GM12873 (cell line): ENCODE results near the gene AMPD3.

Experiments used
- TF ChIP-seq, protein P1 (sequence below): IDR thresholded peaks from 2 replicates; pipeline ENCODE4 v1.5.1; 2012; ENCODE audit warnings: low read depth, mild to moderate bottlenecking, moderate library complexity, low read length, control low read depth; ENCODE audit not compliant: insufficient read depth; ENCODE audit errors: missing control alignments

AMPD3 gene

DNA sequence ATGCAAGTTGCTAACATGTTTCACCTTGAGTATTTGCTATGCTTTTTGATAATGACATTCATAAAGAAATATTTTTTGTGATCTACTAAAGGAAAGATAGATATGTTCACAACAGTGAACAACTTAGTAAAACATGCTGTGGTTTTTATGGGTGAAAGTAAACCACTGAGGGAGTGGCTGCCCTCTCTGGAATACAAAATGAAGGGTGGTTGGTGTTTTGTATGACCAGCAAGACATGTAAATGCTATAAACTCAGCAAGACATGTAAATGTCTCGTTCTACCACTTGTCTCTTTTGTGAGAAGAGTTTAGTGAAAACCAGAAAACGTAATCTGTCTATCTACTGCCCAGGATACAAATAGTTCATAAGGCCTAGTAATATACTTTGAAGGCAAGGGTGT is 7.6 kb upstream of the AMPD3 start:
- TF ChIP-seq, protein P1, sequence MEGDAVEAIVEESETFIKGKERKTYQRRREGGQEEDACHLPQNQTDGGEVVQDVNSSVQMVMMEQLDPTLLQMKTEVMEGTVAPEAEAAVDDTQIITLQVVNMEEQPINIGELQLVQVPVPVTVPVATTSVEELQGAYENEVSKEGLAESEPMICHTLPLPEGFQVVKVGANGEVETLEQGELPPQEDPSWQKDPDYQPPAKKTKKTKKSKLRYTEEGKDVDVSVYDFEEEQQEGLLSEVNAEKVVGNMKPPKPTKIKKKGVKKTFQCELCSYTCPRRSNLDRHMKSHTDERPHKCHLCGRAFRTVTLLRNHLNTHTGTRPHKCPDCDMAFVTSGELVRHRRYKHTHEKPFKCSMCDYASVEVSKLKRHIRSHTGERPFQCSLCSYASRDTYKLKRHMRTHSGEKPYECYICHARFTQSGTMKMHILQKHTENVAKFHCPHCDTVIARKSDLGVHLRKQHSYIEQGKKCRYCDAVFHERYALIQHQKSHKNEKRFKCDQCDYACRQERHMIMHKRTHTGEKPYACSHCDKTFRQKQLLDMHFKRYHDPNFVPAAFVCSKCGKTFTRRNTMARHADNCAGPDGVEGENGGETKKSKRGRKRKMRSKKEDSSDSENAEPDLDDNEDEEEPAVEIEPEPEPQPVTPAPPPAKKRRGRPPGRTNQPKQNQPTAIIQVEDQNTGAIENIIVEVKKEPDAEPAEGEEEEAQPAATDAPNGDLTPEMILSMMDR, result no peak

DNA sequence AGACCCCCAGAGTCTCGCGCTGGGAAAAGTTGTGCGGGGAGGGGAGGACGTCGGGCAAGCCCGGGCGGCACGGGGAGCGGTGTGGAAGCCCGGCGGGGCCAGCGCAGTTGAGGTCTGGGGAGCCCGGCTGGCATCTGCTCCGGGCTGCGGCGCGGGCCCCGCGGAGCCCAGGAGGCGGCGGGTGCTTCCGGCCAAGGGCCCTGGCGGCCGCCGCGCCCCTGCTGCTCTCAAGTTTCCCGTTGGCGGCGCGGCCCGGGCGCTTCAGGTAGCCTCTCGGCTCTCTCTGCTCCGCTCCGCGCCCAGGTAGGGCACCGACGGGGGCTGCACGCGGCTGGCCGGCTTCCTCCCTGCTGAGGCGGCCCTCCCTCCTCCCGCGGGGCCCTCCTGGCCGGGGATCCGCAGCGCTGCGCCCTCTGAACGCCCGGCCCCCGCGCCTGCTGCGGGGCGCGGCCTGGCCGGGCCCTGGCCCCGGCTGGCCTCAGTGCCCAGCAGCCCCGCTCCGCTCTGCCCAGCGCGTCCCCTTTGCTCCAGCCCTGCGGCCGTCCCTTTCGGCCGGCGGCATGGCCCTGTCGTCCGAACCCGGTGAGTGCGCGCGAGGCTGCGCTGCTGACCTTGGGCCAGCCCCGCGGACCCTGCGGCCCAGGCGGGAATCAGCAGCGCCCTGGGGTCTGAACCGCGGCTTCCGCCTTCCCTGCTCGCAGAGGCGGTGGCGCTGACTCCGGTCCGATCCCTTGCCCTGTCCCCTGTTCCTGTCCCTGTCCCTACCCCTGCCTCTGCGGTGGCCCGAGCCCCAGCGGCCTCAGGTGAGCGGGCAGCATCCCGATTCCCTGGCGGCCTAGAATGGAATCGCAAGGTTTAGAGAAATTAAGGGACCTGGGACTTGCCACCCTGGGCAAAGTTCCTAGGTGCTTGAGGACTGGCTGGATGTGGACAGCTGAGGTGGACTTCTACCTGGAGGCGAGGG is 4.3 kb upstream of the AMPD3 start:
- TF ChIP-seq, protein P1, result peak; percentile 66

DNA sequence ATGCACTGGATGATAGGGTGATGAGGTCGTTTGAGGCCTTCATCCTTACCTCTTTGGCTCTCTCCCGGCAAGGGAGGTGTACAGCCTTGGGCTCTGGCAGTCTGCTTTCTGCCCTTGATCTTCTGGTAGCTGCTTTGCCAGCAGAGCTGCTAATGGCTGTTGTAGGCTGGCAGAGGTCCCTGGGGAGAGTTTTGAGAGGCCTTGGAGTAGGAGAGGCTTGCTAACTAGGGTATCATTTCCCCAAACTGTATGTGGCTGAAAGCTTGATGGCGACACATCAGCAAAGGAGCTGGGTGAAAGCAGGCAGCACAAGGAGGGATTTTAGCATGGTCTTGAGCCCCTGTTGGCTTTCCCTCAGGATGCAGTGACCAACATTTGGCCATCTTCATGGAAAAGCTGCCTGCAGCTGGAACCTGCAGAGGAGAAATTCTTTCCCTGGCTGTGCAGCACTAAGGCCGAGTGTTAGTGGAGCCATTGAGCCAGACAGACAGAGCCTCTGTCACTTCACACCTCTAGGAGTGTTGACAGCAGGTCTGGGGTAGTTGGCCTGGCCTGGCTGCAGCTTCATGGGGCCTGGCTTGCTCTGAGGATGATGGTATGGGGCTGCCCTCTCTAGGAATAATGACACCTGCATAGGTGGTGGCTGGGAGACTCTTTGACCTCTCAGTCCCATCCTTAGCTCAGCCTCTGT is 3.5 kb upstream of the AMPD3 start:
- TF ChIP-seq, protein P1, result no peak

DNA sequence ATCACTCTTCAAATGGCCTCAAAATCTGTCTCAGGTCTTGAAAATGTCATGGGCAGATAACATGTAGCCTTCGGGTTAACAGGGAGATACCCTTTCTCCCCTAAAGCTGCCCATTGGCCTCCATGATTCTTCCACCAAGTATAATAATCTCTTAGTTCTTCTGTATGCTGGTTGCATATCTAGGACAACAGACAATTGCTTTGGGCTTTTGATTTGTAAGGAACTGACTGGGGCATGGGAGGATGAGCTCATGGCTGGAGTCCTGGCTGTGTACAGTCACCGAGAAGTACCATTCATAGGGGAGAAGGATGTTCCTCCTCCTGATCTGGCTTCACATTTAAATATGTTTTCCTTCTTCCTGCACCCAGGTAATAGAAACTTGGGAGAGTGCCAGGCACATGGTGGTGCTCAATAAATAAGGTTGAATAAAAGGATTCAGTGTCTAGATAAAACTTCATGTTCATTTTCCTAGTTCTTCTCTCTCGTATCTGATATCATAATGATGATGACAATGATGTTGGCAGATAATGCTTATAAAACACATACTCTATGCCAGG is 2.8 kb upstream of the AMPD3 start:
- TF ChIP-seq, protein P1, result no peak

DNA sequence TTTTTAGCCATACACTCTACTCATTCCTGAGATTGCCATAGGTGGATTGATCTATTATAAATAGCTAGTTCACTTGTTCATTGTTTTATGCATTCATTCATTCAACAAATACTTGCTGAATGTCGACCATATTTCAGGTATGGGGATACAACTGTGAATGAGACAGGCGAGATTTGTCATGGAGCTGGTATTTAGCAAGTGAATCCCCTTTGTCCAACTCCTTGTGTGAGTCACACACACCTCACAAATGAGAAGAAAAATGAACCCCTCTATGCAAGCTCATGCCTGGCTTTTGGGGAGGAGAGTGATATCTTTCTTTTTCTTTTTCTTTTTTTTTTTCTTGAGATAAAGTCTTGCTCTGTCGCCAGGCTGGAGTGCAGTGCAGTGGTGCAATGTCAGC is 1.8 kb upstream of the AMPD3 start:
- TF ChIP-seq, protein P1, result no peak

DNA sequence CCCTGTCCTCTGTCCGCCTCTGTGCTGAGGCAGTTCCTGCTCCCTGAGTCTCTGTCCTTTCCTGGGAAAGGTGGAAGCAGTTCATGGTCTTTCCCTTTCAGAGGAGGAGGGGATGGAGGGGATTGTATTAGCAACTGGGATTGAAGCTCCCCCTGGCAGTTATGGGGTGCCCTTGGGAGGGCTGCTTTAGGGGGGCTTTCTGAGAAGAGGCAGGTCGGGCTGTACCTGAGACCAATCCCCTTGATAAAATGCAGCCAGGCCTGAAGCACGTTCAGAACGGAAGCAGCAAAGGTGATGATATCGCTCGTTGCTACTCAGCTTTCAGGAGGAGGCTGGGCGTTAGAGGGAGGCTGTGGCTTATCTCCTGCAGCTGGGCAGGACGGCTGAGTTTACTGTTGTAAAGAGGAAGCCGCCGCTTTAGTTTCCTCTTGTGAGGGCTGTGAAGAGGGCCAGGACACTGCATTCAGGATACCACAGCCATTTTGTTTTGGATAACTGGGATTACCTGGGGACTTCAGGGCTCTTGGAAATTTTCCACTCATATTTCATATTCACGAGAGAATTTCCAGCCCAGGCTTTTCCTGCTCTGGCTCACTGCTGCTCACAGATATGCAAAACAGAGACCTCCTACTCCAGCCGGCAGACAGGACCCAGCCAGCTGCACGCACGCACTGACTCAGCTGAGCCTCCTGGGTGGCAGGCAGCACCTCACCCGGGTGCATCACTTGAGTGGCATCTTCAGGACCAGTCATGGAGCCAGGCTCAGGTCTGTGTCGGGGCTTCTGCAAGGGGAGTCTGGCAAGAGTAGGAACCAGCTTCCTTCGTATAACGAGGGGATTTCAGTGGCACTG is 798 bp downstream of the AMPD3 start:
- TF ChIP-seq, protein P1, result no peak
